GM21528 (cell line): ENCODE measurements around the gene FICD.
"Not testable (repeated sequence)": the region's sequence is repeated elsewhere in the genome, so short reads cannot be mapped to it uniquely, and the experiment has no call there.

Experiments used
- ATAC-seq: cut with Tn5 transposase; IDR thresholded peaks from one replicate; pipeline ENCODE4 v1.9.1; 2021; ENCODE audit warnings: mild to moderate bottlenecking, moderate library complexity; ENCODE audit not compliant: unreplicated experiment, low FRiP score

The FICD gene

DNA sequence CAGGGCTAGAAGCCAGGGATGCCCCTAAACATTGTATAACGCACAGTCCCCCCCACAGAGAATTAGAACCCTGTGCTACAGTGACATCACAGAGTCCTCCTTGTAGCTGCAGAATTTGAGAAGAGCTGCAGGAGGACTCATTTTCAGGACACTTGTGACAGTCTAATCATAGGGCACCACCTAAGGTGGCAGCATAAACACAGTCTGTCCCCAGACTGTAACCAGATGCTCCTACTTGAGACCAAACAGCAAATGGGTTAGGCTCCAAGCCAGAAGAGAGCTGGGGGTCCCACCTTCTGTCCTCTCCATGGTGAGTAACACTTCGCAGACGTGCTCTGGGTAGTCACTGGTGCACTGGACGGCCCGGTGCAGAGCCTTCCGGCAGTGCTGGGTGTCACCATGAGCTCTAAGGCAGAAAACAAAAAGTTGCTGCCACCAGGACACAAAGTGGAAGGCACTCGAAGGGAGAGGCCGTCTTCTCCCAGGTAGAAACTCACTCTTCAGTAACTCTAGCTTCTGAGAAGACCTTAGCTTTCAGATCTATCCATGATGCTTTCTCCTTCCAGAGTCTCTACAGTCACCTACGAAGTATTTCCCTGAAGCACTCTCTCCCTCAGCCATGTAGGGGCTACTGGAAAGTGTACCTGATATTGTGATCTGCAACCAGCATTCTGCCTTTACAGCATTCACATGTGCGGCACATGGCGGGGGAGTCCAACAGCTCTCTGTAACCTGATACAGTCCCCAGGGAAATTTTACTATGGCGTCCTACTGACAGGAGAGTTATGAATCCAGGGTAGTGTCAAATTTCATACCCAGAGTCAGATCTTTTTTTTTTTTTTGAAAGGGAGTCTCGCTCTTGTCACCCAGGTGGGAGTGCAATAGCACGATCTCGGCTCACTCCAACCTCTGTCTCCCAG is 17.1 kb downstream of the FICD start:
- ATAC-seq, result no peak

DNA sequence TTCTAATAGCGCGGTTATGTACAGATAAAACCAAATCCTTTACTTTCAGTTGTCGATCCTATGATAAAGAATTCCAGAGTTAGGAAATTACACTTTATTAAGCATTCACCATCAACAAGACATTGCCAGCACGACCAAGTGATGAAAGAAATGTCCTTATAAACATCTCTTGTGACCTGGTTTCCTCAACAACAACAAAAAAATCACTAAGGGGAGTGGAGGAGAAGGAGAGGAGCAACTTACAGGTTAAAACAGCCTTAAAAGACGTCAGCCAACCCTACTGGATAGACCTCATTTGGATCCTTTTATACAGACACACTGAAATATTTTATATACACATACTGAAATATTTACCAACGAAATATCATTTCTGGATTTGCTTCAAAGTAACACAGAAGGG is 23.1 kb downstream of the FICD start:
- no peak for ATAC-seq

DNA sequence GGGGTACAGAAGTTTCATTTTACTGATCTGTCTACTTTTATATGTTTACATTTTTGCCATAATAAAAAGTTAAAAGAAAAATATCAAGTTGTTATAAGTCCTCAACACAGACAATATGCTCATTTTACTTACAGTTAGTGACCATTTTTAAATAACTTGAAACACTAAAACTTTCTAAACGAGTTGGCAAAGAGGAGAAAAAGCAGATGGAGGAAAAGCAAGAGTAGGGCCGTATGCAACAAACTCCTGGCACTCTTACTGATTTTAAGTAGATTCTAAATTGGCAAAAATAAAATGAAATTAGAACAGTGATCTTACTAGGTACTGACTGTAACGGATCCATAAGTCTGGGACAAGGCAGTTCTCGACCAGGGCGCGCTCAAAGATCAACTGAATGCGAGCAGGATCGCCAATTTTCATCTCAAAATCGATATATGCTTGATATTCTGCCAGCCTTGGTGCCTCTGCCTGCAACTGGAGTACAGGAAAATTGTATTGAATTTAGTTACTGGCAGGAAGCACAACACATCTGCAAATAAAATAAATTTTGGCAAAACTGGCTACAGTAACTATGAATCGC is 23.6 kb downstream of the FICD start:
- no peak for ATAC-seq

DNA sequence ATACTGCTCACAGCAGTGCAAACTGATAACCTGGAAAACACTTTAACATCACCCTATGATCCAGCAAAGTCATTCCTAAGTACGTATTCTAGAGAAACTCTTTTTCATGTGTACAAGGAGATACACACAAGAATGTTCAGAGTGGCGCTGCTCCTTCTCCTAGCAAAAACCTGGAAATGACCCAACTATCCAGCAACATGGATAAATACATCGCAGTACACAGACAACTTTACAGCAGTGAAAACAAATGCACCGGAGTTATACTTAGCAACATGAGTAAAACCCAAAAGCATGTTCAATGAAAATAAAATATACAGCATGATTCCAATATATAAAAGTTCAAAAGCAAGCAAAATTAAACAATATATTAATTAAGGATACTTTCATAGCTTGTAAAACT is 27.2 kb downstream of the FICD start:
- ATAC-seq, result no peak

DNA sequence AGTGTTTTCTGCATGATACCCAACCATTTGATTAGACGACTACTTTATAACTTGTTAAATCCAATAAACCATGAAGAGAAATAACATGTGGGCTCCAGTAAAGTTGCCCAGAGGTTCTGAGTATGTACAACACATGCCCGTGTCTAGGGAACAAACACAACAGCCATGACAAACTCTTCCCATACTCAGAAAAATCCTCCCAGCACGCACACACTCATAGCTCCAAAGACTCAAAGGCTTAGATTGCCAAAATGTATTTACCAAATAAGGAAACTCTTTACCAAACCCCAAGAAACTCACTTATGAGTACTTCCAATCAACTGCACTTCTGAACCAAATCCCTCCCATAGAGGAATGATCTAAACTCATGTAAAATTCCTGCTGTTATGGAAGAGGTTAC is 28.6 kb downstream of the FICD start:
- ATAC-seq, result no peak

DNA sequence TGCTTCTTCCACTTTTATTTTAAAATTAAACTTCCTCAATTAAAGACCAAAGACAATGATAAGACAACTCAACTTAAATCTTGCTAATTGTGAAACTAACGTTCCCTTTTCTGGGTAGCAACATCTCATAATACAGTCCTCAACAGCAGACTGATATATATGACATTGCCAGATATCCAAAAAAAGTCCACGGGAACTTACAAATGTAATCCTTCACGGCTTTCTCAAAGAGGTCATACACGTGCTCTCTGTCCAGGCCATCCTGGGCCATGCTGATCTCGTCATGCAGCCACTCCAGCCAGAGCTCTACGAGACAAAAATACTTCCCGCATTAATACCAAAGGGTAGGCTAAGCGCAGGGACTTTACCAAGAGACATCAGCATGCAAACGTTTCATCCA is 32.6 kb downstream of the FICD start:
- ATAC-seq, result no peak

DNA sequence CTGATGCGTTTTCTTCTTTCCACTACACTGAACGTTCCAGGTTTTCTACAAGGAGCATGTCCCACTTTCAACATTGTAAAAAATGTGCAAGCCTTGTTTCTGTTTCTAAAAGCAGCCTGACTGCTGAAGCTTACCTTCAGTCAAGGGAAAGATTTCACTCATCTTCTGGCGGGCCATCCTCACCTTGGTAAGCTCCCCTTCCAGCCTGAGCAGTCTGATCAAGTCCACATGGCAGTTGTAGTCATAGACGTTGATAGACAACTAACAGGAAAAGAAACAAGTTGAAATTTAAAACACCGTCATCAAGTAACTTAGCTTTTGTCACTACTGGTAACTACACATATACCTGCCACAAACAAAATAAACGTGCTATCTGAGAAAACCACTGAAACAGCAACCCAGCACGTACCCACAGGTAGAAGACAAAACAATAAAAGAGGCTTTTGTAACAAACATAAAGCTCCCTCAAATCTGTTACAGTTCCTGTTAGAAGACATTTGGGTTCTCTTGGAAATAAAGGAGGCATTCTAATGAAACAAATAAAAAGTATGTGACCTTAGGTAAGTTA is 34.0 kb downstream of the FICD start:
- no peak for ATAC-seq

DNA sequence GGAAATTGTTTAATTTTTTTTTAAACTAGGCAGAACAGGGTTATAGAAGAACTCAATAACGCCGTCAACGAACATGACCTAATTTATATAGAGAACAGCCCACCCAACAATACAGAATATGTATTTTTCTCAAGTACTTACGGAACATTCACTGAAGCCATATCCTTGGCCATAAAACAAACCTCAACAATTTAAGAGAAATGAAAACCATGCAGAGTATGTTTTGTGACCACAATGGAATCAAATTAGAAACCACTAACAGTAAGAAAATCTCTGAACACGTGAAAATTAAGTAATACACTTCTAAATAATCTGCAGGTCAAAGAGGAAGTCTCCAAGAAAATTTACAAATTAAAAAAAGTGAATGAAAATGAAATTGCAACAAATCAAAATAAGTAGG is 36.5 kb downstream of the FICD start:
- ATAC-seq, result no peak

DNA sequence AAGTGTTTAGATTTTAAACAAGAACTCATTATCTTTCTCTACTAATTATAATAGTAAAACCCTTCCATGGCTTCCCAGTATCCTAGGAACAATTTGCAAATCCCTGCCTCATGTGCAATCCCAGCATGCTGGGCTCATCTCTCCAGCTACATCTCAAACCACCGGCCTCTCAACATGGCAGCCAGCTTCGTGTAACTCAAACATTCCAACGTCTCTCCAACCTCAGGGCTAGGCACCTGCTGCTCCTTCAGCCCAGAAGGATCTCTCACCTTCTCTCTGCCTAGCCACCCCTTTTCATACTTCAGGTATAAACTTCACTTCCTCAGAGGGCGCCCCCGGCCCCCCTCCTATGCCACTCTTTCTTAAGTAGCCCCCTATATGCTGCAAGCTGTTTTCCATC is 38.7 kb downstream of the FICD start:
- ATAC-seq, result no peak

DNA sequence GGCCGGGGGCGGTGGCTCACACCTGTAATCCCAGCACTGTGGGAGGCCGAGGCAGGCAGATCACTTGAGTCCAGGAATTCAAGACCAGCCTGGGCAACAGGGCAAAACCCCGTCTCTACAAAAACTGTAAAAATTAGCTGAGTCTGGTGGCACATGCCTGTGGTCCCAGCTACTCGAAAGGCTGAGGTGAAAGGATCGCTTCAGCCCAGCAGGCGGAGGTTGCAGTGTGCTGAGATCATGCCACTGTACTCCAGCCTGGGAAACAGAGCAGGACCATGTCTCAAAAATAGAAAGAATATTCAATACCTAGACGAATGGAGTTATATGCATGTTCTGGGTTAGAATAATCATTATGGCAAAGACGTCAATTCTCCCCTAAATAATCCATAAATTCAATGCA is 40.3 kb downstream of the FICD start:
- ATAC-seq, result not testable (repeated sequence)

DNA sequence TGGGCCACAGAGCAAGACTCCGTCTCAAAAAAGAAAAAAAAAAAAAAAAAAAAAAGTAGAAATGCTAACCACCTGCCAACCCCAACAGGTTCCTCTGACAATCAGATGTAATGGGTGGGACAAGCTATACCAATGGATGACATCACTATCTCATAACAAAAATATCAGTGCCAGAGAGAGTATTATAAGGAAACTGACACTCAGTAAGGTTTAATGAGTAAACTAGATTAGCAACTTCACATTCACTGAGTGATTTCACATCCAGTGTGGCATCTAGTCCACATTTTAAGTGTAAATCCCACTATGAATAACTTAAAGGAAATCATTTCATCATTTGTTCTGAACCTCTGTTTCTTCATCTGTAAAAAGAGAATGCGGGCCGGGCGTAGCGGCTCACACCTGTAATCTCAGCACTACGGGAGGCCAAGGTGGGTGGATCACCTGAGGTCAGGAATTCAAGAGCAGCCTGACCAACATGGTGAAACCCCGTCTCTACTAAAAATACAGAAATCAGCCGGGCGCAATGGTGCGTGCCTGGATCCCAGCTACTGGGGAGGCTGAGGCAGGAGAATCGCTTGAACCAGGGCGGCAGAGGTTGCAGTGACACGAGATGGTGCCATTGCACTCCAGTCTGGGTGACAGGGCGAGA is 44.1 kb downstream of the FICD start:
- ATAC-seq, result no peak

DNA sequence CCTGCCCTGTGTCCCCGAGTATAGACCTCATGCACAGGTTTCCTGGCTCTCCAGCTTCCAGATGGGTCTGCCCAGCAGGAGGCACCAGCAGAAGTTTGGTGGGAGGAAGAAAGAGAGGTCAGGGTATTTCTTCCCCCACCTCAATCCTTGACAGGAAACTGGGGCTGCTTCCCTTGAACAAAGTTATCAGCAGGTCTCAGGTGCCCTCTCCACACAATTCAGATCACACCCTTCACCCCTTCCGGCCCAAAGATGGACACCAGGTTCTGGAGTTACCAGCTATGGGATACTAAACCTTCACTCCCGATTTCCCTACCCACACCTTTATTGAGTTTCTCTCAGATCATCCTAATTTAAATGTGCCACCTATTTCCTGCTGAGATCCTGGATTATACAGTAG is 44.7 kb downstream of the FICD start:
- no peak for ATAC-seq

DNA sequence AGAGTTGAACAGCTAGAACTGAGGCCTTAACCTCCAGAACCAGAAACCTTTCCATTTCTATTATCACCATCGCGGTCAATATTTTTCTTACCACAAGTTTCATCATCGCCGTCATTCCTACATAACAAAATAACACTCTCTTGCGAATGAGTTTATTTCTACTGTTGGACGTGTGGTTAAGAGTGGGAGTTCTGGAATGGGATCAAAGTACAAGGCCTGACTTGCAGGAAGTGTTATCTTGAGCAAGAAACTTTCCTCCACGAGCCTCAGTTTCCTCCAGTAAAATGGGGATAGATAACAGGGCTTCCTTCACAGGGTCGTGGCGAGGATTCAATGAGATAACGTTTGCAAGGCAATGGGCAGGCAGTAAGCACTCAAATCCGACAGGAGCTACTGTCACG is 45.2 kb downstream of the FICD start:
- no peak for ATAC-seq

DNA sequence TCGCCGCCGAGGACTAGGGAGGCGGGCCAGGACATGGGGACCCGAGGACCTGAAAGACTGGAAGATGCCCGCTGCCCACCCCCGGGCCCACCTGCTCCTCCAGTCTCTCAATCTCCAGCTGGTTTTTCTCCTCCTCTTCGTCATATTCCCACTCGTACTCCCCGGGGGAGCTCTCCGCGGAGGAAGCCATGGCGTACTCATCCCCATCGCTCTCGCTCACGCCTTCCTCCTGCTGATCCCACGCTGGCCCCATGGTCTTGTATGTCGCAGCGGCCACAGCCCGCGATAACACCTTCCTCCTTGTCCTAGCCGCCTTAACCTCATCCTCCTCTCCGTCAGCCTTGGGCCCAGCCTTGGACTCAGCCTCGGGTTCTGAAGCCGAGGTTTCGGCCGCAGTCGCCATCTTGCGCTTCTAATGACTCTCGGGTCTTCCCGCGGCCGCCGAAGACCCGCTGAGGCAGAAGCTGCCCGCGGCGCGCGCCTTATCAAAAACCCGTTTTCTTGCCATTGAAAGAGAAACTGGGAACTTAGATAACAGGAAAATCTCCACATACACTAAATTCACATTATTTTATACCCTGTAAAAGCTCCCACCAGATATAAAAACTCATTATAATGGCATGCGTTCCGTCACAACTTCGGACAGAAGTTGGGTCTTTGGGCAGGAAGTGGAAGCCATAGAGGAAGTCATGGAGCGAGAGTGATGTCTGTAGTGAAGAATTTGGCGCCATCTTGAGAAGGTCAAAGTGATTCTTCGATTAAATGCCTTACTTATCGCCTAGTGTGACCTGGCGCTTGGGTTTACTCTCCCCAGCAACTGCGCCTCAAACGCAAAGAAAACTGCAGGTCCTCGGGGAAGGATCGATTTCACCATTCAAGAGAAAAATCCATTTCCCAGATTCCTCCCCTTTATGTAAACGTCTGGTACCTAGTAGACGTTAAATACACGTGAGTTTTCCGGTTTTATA is 46.0 kb downstream of the FICD start, which contains the start of gene SART3:
Gene SART3 (minus strand): TSS at position 422 of the 968 bp plus-strand sequence. CDS start 19 bp downstream, at position 403.
- ATAC-seq, result peak; percentile 39

DNA sequence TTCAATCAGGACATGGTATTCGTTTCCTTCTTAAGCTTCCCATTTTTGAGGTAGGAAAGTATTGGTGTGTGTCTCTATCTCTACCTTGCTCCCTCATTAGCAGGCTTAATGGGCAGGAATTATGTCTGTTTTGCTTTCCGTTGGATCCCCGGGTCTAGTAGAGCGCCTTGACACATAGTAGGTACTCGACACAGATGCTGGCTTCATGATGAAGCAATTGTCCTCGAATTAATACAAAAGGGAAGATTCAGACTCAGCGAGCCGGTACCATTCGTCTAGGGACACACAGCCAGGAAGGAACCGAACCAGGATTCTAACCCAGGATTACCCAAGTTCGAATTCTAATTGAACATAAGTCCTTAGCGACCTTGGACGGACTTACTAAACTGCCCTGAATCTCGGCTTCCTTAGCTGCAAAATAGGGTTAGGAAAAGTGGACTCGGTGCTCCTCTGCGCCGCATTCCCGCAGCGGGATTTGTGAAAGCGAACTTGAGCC is 46.8 kb downstream of the FICD start:
- ATAC-seq, result no peak

DNA sequence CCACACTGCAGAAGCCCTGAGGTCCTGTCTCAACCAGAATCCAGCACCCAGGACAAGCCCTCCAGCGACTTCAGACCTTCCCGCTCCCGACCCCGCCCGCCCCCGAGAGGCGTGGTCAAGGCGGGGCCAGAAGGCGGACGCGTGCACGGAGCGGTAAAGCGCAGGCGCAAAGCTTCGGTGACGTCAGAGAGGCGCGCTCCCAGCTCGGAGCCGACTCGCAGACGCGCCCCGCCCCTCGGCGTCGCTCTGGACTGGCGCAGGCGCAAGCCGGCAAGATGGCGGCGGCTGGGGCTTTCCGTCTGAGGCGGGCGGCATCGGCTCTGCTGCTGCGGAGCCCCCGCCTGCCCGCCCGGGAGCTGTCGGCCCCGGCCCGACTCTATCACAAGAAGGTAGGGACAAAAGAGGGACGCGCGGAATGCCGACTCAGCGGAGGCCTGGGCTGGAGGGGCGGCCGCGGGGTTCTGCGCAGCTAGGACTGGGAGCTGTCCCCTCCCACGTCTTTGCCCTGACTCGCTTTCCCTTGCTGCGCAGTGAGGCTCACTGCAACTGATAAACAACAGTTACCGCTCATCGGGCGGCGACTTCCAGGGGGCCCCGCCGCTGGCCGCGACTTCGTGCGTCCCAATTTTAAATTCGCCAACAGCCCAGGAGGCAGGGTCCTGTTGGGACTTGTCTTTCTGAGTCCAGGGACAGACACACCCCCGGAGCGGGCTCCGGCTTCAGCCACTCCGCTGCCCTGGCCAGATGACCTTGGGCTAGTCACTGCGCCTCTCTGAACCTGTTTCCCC is 47.5 kb downstream of the FICD start, which contains the start of gene ISCU:
Gene ISCU (plus strand): TSS at position 249 of the 788 bp plus-strand sequence. CDS start 27 bp downstream, at position 276.
- ATAC-seq, result peak; percentile 53

DNA sequence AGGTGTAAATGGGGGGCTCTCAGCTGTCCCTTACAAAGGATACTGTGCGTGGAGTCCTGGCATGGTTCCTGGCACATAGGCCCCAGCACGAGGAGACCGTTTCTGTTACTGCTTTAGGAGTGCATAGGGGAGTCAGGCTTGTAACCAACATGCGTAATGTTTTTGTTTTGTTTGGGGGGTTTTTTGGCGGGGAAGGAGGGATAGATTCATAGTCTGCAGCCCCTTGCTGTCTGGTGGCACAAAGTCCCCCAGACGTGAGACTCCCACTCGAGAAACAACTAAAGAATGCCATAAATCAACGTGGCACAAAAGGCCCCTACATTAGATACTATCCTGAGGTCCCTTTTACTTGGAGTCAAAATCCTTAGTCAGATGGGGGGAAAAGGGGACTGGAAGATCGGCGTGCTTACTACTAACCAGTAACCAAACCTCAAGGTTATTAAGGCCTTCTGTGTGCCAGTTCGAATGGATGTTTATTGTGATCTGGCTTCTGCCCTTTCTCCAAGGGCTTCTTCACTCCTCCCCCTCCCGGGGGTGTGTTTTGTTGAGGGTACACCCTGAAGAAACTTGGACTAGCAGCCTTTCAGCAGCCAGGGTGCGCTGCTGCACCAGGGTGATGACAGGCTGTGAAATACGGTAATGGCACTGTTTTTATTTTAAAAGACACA is 48.2 kb downstream of the FICD start:
- ATAC-seq, result peak; percentile 43

DNA sequence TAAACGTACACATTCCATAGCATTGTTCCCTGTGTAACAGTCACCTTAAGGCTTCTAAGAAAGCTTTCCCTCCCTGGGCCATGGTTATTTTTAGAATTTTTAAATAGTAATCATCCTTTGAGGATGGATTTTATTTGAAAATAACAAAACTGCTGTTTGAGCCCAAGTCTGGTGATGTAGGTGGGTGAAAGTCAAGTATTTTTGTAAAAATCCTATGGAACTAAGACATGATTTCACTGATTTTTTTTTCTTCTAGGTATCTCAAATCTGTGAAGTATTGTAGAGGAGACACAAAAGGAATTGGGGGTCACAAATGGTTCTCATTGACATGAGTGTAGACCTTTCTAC is 48.7 kb downstream of the FICD start:
- ATAC-seq, result no peak
